ENCODE data around the gene DDX27. TPM values are rescaled to one million over a fixed set of nuclear protein-coding genes. Genes with fewer than 3 reads are reported as not detected.

Gene DDX27
- total and polyA plus RNA-seq, 2 of the 13 experiments (the other 11 are each of a cell fraction or from before 2014, with no cell fraction given): 42.6 to 72.8 TPM

DNA sequence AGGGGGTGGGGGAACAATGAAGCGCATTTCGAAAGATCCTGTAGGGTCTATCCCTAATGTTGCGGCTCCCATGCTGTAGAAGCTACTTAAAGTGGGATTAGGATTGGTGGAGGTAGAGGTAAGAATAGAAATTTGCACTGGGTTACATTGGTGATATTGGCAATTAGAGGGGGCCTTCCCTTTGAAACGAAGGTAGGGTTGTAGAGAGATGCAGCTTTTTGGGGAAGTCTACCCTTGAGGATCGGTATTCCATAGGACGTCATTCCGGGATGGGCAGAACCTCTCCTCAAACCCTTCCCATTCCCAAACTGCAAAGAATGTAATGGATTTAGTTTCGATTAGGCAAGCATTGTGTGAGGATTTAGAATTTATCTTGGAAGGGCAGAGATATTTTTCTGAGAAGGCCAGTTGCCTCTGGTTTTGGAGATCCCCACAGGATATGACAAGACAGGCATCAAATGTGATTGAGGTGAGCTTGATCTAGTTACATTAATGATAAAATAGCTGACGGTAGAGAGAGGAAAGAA is 64.0 kb downstream of the DDX27 start (continued):
- TF ChIP-seq HNF1A (IDR thresholded peaks at IDR 0.05; ENCODE audit: low read depth) (no peak), HNF1A (CRISPR knock-in tag; IDR thresholded peaks at IDR 0.05; ENCODE audit: borderline replicate concordance) (0 out of 2 replicates have a peak, but pooled peaks have one; percentile 3)

DNA sequence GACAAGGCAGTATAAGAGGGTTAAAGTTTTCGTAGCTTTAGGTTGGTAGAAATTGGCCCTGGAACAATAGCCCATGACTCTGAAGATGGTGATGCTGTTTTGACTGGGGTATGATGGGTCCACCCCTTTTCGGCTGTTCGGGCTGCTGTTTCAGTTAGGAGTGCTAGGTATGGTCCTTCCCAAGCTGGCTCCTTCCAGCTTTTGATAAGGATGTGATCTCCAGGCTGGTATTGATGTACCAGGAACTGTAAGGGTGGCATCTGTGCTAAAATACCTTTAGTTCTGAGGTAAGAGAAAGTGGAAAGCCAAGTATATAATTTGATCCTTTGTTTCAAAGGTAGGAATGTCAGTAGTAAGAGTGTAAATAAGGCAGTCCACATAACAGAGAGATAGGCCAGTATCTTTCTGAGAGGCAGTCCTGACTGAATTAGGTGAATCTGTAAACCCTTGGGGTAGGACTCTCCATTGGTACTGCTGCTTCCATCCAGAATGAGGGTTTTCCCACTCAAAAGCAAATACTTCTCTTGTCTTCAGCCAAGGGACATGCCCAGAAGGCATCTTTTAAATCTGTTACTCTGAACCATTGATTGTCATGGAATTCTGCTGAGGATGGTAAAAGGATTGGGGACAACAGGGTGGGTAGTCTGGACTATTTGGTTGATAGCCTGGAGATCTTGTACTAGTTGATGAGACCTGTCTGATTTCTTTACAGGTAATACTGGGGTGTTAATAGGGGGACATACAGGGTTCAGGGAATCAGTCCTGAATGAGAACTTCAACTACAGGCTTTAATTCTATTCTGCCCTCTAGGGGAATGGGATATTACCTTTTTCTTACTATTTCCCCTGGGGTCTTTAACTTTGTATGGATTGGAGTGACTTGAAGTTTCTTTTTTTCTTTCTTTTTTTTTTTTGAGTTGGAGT is 64.7 kb downstream of the DDX27 start:
- H3K27me3 ChIP-seq (ENCODE audit: control insufficient read depth in 1 of 2, insufficient read depth in 2 of 2, low read length in 2 of 2): no peaks in the 10 kb centered on the region; a peak in 1 of 5 replicates
- BruUV-seq (replicated peaks): no TSS peak
- no peak for FAIRE-seq
- peak; percentile 48 for DNase-seq (ENCODE audit: low spot score)
- peak overlapping the region; percentile 99 for H3K9ac ChIP-seq (ENCODE audit: insufficient read depth, low read depth, low read length)
- intact Hi-C loops (cut with micrococcal nuclease; ENCODE audit: unreplicated experiment) (no loop called here), in situ Hi-C loops (cut with HindIII; ENCODE audit: extremely low pct_ligation_motif_present, low pct_unique_long_range_greater_than_20kb) (no loop called here)
- H4K20me1 ChIP-seq (ENCODE audit: insufficient read depth, low read length): peaks cover 100% of the 10 kb centered on the region
- no peaks in the 10 kb centered on the region for H3K9me3 ChIP-seq (ENCODE audit: low read length)
- ATAC-seq: peak; percentile 9
- H3K4me3 ChIP-seq (replicated peaks in 1 of 3; ENCODE audit: insufficient read depth in 1 of 3, low read depth in 2 of 3, low read length in 3 of 3): peak overlapping the region; percentile 91 to 98 (median 93); a peak in 5 of 6 replicates
- peaks cover 61 to 93% of the 10 kb centered on the region in 2 experiments for H3K36me3 ChIP-seq (replicated peaks in 1 of 2; ENCODE audit: control insufficient read depth in 1 of 2, insufficient read depth in 2 of 2, low read length in 2 of 2)
- H3K4me1 ChIP-seq (ENCODE audit: insufficient read depth, low read length): peaks cover 90% of the 10 kb centered on the region
- WGBS (ENCODE audit: low lambda C conversion rate): 41% methylated on average over 3 of the region's 3 CpGs
- H3K4me2 ChIP-seq (ENCODE audit: low read depth, low read length): peak overlapping the region; percentile 96
- H3K79me2 ChIP-seq (ENCODE audit: insufficient read depth, low read length): peaks cover 92% of the 10 kb centered on the region
- ChIA-PET CTCF (ENCODE audit: low intra/inter-chr PET ratio, low total read pairs) (no interaction called here), POLR2A (interaction anchor here (0.6 to 6.0 kb wide), 5 partner anchors 7 to 662 kb away, joined by 3 to 46 read pairs (median 3); no protein-coding TSS in a partner anchor)
- no peak overlapping the region for H2AFZ ChIP-seq (ENCODE audit: low read length)
- peak overlapping the region; percentile 11 for H3K27ac ChIP-seq (ENCODE audit: extremely low read length, insufficient read depth, low read length)
- no peak for TF ChIP-seq RCOR2 (CRISPR knock-in tag; IDR thresholded peaks at IDR 0.05)
- TF ChIP-seq ELF3 (CRISPR knock-in tag; IDR thresholded peaks at IDR 0.05): no peak
- no peak for TF ChIP-seq MATR3 (CRISPR knock-in tag; IDR thresholded peaks at IDR 0.05)
- TF ChIP-seq, protein P1, sequence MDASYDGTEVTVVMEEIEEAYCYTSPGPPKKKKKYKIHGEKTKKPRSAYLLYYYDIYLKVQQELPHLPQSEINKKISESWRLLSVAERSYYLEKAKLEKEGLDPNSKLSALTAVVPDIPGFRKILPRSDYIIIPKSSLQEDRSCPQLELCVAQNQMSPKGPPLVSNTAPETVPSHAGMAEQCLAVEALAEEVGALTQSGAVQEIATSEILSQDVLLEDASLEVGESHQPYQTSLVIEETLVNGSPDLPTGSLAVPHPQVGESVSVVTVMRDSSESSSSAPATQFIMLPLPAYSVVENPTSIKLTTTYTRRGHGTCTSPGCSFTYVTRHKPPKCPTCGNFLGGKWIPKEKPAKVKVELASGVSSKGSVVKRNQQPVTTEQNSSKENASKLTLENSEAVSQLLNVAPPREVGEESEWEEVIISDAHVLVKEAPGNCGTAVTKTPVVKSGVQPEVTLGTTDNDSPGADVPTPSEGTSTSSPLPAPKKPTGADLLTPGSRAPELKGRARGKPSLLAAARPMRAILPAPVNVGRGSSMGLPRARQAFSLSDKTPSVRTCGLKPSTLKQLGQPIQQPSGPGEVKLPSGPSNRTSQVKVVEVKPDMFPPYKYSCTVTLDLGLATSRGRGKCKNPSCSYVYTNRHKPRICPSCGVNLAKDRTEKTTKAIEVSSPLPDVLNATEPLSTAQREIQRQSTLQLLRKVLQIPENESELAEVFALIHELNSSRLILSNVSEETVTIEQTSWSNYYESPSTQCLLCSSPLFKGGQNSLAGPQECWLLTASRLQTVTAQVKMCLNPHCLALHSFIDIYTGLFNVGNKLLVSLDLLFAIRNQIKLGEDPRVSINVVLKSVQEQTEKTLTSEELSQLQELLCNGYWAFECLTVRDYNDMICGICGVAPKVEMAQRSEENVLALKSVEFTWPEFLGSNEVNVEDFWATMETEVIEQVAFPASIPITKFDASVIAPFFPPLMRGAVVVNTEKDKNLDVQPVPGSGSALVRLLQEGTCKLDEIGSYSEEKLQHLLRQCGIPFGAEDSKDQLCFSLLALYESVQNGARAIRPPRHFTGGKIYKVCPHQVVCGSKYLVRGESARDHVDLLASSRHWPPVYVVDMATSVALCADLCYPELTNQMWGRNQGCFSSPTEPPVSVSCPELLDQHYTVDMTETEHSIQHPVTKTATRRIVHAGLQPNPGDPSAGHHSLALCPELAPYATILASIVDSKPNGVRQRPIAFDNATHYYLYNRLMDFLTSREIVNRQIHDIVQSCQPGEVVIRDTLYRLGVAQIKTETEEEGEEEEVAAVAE (CRISPR knock-in tag; IDR thresholded peaks at IDR 0.05; ENCODE audit: borderline replicate concordance): no peak
- TF ChIP-seq HMG20B (CRISPR knock-in tag; conservative IDR thresholded peaks at IDR 0.05): no peak
- TF ChIP-seq TSC22D2 (CRISPR knock-in tag; IDR thresholded peaks at IDR 0.05; ENCODE audit: borderline replicate concordance): no peak
- TF ChIP-seq KDM4B (CRISPR knock-in tag; IDR thresholded peaks at IDR 0.05): no peak
- 0 out of 2 replicates have a peak, but pooled peaks have one; percentile 1 for TF ChIP-seq ZNF446 (CRISPR knock-in tag; IDR thresholded peaks at IDR 0.05)
- TF ChIP-seq NFE2L1 (CRISPR knock-in tag; IDR thresholded peaks at IDR 0.05; ENCODE audit: borderline replicate concordance): no peak
- TF ChIP-seq GTF3A (CRISPR knock-in tag; conservative IDR thresholded peaks at IDR 0.05): no peak
